A549 treated with DMSO at 1 μM for 4 hours (cell line): ENCODE results near the gene CDO1. TPM values are rescaled to one million over a fixed set of nuclear protein-coding genes. Genes with fewer than 3 reads are reported as not detected.

Source experiments
- total RNA-seq: library from RNA; stranded (reverse); fragments of 200-300 nt; extraction: Qiagen RNA extraction; gene quantifications from 5 replicates; pipeline ENCODE4 v1.2.3, GENCODE V29; 2022; ENCODE audit warnings: low read depth

The CDO1 gene
- total RNA-seq = not detected in 5 replicates

DNA sequence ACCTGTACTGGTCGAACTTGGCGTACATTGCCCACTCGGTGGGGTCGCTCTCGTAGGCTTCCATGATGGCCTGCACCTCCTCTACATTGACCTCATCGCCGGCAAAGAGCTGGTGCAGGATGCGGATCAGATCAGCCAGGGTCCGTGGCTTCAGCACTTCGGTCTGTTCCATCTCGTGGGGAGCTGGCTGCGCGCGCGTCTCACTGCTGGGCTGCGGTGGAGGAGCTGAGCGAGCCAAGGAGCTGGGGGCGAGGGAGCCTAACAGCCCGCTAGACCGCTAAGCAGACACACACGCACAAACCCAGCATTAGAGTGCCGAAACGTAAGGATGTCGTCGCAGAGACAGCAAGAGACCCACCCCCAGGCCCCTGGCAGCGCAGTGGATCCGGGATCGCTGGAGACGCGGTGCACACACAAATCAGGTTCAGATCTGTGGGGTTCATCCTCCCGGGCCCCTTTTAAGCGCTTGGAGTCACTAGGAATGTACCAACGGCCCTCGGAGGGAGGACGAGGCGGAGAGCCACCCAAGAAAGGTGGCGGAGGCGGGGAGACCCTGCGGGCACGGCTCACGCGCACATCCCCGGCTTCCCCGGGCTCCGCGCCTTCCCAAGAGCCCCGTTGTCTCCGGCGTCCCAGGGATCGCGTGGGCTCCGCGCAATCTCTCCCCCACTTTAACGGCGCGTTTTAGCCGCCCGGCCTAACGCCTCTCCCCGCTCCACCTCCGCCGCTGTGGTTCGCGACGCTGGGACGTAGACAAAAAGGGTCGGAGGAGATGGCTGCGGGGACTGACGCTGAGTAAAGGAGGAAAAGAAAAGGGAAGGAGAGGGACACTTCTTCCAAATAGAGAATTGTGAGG lies at the start of gene CDO1:
Gene CDO1, minus strand, starts transcription at position 434 of the 856 bp plus-strand sequence. Its CDS starts 262 bp downstream, at position 172.

DNA sequence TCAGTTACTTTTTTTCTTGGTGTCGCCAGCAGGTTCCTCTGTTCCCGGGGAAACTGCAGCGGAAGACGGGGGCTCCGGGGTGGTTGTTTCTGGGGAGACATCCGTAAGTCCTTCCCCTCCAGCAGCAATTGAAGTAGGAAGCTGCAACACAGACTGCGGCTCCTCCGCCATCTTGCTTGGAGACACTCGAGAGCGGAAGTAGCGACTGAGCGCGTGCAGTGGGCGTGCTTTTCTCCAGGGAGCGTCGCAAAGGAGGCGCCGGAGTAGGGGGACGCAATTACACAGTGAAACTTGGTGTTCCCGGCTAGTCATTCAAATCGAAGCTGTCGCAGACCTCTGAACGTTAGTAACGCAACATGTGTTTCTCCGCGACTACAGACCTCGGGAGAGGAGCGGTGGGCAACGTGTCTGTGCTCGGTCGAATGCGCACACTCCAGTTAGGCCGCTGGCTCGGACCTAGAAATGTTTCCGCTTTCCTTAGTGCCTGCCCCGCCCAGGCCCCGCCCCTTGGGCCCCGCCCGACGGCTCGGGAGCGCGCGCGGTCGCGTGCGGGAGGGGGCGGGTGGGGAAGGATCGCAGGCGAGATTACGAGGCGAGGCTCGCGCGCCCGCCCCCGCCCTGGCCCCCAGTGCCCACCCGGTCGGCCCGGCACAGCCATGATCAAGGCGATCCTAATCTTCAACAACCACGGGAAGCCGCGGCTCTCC lies 25.1 kb upstream of the CDO1 start, which contains the start of the genes AP3S1 and ATG12:
Gene AP3S1, plus strand, starts transcription at position 554 of the 707 bp plus-strand sequence. Its CDS starts 103 bp downstream, at position 657.
Gene ATG12, minus strand, starts transcription at position 184 of the 707 bp plus-strand sequence. Its CDS starts 13 bp downstream, at position 171.

Other genes with a start within 250 kb of the CDO1 start
- 0.84 to 1.4 TPM (median 1.0 TPM) in 5 replicates for gene TICAM2, start 214.2 kb downstream of the CDO1 start, total RNA-seq
- gene TMED7, start 190.6 kb downstream of the CDO1 start, total RNA-seq = 51.8 to 68.6 TPM (median 56.5 TPM) in 5 replicates
- 46.8 to 59.0 TPM (median 53.1 TPM) in 5 replicates for gene ATG12, start 24.9 kb upstream of the CDO1 start, total RNA-seq
- gene AP3S1, start 25.3 kb upstream of the CDO1 start, total RNA-seq = 53.2 to 85.5 TPM (median 77.4 TPM) in 5 replicates
- 0.07 to 0.19 TPM (median 0.17 TPM) in 5 replicates for gene LVRN, start 145.8 kb upstream of the CDO1 start, total RNA-seq
- 0.09 to 0.54 TPM (median 0.29 TPM) in 4 of 5 replicates, not detected in the other for gene ARL14EPL, start 215.8 kb upstream of the CDO1 start, total RNA-seq